MCF 10A (cell line): ENCODE measurements around the gene SLC8A2. TPM values are rescaled to one million over a fixed set of nuclear protein-coding genes. Genes with fewer than 3 reads are reported as not detected.

ENCODE experiments used
- BruUV-seq: library from RNA; stranded (reverse); fragments of 400-500 nt; replicated peaks from 2 replicates; lab custom pipeline; 2021; lab: Mats Ljungman, UMichigan
- CTCF ChIA-PET: fragments of 300-600 bp; sonication (Branson Sonifier 250); formaldehyde crosslinking; extraction: SDS; loops from one replicate; lab custom pipeline; 2021; ENCODE audit warnings: antibody characterized with exemption, inconsistent platforms; lab: Yijun Ruan, JAX
- POLR2A ChIA-PET: fragments of 300-600, 350-650 bp; sonication (Branson Sonifier 250); formaldehyde crosslinking; extraction: SDS; loops from one replicate; lab custom pipeline; 2020; ENCODE audit warnings: antibody characterized with exemption, inconsistent platforms; lab: Yijun Ruan, JAX
- DNase-seq: peaks from one replicate; pipeline ENCODE4 v3.0.0-alpha.2; 2018; ENCODE audit not compliant: unreplicated experiment
- H3K27ac Mint-ChIP-seq: one replicate; pipeline ENCODE4 v1.8.0; 2022; ENCODE audit warnings: mild to moderate bottlenecking, low read depth, mixed read lengths; ENCODE audit not compliant: unreplicated experiment
- H3K27me3 Mint-ChIP-seq: one replicate; pipeline ENCODE4 v1.8.0; 2022; ENCODE audit warnings: mixed read lengths; ENCODE audit not compliant: insufficient read depth, unreplicated experiment
- H3K36me3 Mint-ChIP-seq: one replicate; pipeline ENCODE4 v1.8.0; 2022; ENCODE audit warnings: mild to moderate bottlenecking, moderate library complexity, mixed read lengths; ENCODE audit not compliant: insufficient read depth, unreplicated experiment
- H3K4me1 Mint-ChIP-seq: one replicate; pipeline ENCODE4 v1.8.0; 2022; ENCODE audit warnings: mixed read lengths; ENCODE audit not compliant: insufficient read depth, unreplicated experiment
- H3K4me3 Mint-ChIP-seq: one replicate; pipeline ENCODE4 v1.8.0; 2022; ENCODE audit warnings: mild to moderate bottlenecking, moderate library complexity, mixed read lengths; ENCODE audit not compliant: unreplicated experiment
- H3K9me3 Mint-ChIP-seq: one replicate; pipeline ENCODE4 v1.8.0; 2022; ENCODE audit warnings: mixed read lengths; ENCODE audit not compliant: unreplicated experiment
- intact Hi-C: fragments of 100-400 bp; cut with micrococcal nuclease; formaldehyde crosslinking; loops from 2 replicates; pipeline ENCODE4 v1.14.1; 2022
- total RNA-seq: library from RNA; stranded (reverse); gene quantifications from 2 replicates; pipeline ENCODE4 v1.2.3, GENCODE V29; 2022
- TF ChIP-seq, protein P1 (sequence below): fragments of 200-600 bp; IDR thresholded peaks from one replicate; pipeline ENCODE4 v1.8.0; 2022; ENCODE audit warnings: antibody characterized with exemption, mild to moderate bottlenecking; ENCODE audit not compliant: unreplicated experiment

The SLC8A2 gene
- total RNA-seq, 1 experiment from 2014 or later = not detected

DNA sequence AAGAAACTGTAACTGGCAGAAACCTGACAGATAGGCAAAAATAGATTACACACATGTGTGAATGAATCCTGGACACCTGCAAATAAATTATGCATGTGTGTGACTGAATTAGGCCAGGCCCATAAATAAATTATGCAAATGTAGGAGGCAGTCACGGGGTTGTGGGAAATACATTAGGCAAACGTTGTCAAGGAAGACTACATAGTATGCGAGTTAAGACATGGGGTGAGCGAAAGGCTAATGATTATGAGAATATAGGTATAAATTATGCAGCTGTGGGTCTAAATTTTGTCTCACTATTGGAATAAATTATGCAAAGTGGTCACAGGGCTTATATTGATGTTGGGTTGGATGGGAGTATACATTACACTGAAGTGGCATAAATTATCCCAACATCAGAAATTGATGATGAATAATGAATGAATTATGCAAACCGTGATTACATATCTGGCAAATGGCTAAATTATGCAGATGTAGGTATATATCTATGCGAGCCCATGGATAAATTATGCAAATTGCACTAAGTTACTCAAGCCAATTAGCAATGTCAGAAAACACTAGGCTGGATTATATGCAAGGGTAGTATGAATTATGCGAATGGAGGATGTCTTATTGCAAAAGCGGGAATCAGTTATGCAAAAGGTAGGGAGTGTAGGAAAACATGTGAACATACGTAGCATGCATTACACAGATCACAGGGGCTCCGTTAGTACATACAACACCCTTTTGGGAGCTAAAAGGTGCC, 6.8 kb downstream of the SLC8A2 start:
- BruUV-seq = no TSS peak
- Mint-ChIP-seq H3K9me3 (no peaks in the 10 kb centered on the region), H3K4me1 (no peaks in the 10 kb centered on the region), H3K4me3 (no peak overlapping the region), H3K27me3 (peaks cover 40% of the 10 kb centered on the region), H3K27ac (no peak overlapping the region), H3K36me3 (no peaks in the 10 kb centered on the region)
- TF ChIP-seq, protein P1, sequence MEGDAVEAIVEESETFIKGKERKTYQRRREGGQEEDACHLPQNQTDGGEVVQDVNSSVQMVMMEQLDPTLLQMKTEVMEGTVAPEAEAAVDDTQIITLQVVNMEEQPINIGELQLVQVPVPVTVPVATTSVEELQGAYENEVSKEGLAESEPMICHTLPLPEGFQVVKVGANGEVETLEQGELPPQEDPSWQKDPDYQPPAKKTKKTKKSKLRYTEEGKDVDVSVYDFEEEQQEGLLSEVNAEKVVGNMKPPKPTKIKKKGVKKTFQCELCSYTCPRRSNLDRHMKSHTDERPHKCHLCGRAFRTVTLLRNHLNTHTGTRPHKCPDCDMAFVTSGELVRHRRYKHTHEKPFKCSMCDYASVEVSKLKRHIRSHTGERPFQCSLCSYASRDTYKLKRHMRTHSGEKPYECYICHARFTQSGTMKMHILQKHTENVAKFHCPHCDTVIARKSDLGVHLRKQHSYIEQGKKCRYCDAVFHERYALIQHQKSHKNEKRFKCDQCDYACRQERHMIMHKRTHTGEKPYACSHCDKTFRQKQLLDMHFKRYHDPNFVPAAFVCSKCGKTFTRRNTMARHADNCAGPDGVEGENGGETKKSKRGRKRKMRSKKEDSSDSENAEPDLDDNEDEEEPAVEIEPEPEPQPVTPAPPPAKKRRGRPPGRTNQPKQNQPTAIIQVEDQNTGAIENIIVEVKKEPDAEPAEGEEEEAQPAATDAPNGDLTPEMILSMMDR = no peak
- ChIA-PET POLR2A (no interaction called here), CTCF (interaction anchor here (0.6 to 1.0 kb wide), 3 partner anchors 19 to 242 kb away, joined by 3 read pairs; no protein-coding TSS in a partner anchor)
- no peak for DNase-seq
- intact Hi-C loops = no loop called here

GRCh38 chr19:47461876-47462275, 9.8 kb downstream of the SLC8A2 start:
- no peak for DNase-seq
- CTCF ChIA-PET = interaction anchor here (0.8 kb wide), 1 partner anchor 401 kb away, joined by 3 read pairs; no protein-coding TSS in a partner anchor
- H3K36me3 Mint-ChIP-seq = no peaks in the 10 kb centered on the region
- no TSS peak for BruUV-seq
- no peak overlapping the region for H3K4me3 Mint-ChIP-seq
- POLR2A ChIA-PET = interaction anchor here (0.7 kb wide), 1 partner anchor 216 kb away, joined by 4 read pairs; no protein-coding TSS in a partner anchor
- no peaks in the 10 kb centered on the region for H3K4me1 Mint-ChIP-seq
- intact Hi-C loops = no loop called here
- H3K9me3 Mint-ChIP-seq = no peaks in the 10 kb centered on the region
- TF ChIP-seq, protein P1 = no peak
- no peak overlapping the region for H3K27ac Mint-ChIP-seq
- H3K27me3 Mint-ChIP-seq = peaks cover 18% of the 10 kb centered on the region

DNA sequence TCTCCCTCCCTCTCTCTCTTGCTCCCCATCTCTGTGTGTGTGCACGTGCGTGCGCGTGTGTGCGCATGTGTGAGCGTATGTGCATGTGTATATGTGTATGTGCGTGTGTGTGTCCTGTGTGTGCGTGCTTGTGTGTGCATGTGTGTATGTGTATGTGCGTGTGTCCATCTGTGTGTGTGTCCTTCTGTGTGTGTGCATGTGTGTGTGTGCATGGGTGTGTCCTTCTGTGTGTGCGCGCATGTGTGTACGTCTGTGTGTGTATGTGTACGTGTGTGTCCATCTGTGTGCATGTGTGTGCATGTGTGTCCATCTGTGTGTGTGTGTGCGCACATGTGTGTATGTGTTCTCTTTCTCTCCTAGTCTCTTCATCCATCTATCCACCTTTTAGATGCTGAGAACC, 12.2 kb downstream of the SLC8A2 start:
- Mint-ChIP-seq H3K36me3 (no peaks in the 10 kb centered on the region), H3K27me3 (peaks cover 21% of the 10 kb centered on the region), H3K4me1 (no peaks in the 10 kb centered on the region), H3K4me3 (no peak overlapping the region), H3K9me3 (peaks cover 14% of the 10 kb centered on the region), H3K27ac (no peak overlapping the region)
- intact Hi-C loops = no loop called here
- BruUV-seq = no TSS peak
- no peak for DNase-seq
- TF ChIP-seq, protein P1 = no peak
- ChIA-PET CTCF (no interaction called here), POLR2A (interaction anchor here (0.6 kb wide), 2 partner anchors 264 to 320 kb away, joined by 3 to 4 read pairs; no protein-coding TSS in a partner anchor)

DNA sequence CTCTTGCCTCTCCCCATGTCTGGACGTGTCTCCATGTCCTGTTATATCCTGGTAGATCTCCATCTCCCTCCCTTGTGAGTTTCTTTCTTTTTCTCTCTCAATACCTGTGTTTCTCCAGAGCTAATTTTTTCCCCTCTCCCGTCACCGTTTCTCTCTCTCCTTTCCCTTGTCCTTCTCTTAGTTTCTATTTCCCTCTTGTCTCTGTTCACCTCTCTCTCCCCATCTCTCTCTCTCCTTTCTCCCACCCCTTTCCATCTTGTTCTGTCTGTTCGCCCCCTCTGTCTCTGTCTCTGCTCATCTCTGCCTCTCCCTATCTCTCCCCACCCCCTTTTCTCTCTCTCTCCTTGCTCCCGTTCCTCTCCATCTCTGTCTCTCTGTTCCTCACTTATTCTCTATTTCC, 13.0 kb downstream of the SLC8A2 start:
- ChIA-PET CTCF (no interaction called here), POLR2A (no interaction called here)
- DNase-seq = no peak
- TF ChIP-seq, protein P1 = no peak
- intact Hi-C loops = no loop called here
- no peak overlapping the region for H3K27ac Mint-ChIP-seq
- H3K36me3 Mint-ChIP-seq = no peaks in the 10 kb centered on the region
- no TSS peak for BruUV-seq
- no peak overlapping the region for H3K4me3 Mint-ChIP-seq
- H3K27me3 Mint-ChIP-seq = peaks cover 17% of the 10 kb centered on the region
- H3K9me3 Mint-ChIP-seq = peaks cover 14% of the 10 kb centered on the region
- no peaks in the 10 kb centered on the region for H3K4me1 Mint-ChIP-seq
